Nephron progenitor cell (in vitro differentiated cells): Measurements from ENCODE around the gene ZDHHC14.

Experiments
- DNase-seq: peaks from one replicate; pipeline ENCODE4 v3.0.0; 2021
- H3K27ac Mint-ChIP-seq: 2 replicates; pipeline ENCODE4 v1.8.0; 2021; ENCODE audit warnings: mild to moderate bottlenecking, moderate library complexity, mixed read lengths
- H3K27me3 Mint-ChIP-seq: 2 replicates; pipeline ENCODE4 v1.8.0; 2021; ENCODE audit warnings: mild to moderate bottlenecking, low read depth, mixed read lengths; ENCODE audit not compliant: poor library complexity
- H3K36me3 Mint-ChIP-seq: 2 replicates; pipeline ENCODE4 v1.8.0; 2021; ENCODE audit warnings: low read depth, mixed read lengths
- H3K4me1 Mint-ChIP-seq: 2 replicates; pipeline ENCODE4 v1.8.0; 2021; ENCODE audit warnings: mixed read lengths
- H3K4me3 Mint-ChIP-seq: 2 replicates; pipeline ENCODE4 v1.8.0; 2021; ENCODE audit warnings: mild to moderate bottlenecking, moderate library complexity, mixed read lengths
- H3K9me3 Mint-ChIP-seq: 2 replicates; pipeline ENCODE4 v1.8.0; 2021; ENCODE audit warnings: mild to moderate bottlenecking, moderate library complexity, mixed read lengths
- TF ChIP-seq, protein P1 (sequence below): fragments of 200-600 bp; sonication (generic); IDR thresholded peaks from 2 replicates; pipeline ENCODE4 v1.5.0; 2021; ENCODE audit warnings: antibody characterized with exemption

Gene ZDHHC14

DNA sequence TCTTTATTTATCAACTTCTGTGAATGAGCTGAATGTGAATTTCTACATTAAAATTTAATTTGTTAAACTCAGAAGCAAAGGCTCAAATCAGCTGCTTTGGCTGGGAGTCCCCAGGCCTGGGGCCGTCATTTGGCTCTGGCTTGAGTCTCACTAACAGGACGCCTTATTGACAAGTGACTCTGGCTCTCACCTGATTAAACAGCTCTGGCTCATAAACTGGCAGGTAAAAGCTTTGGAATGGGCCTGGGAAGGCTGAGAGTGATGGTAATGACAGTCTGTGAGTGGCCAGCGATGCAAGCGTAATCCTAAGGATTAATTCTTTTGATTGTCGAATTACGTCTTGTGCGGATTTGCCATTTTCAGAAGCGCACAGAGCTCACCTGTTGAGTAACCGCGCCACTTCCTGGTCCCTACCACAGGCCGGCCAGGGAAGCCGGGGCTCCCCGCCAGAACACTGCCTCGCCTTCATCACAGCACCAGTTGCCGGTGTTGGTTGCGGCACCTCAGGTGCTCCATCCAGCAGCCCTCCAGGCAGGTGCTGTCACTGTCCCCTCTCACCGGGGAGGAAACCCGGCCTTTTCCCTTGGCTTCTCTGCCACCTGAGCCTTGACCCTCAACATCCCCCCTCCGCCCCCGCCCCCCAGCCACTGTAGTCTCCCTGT lies 110.7 kb downstream of the ZDHHC14 start:
- TF ChIP-seq, protein P1, sequence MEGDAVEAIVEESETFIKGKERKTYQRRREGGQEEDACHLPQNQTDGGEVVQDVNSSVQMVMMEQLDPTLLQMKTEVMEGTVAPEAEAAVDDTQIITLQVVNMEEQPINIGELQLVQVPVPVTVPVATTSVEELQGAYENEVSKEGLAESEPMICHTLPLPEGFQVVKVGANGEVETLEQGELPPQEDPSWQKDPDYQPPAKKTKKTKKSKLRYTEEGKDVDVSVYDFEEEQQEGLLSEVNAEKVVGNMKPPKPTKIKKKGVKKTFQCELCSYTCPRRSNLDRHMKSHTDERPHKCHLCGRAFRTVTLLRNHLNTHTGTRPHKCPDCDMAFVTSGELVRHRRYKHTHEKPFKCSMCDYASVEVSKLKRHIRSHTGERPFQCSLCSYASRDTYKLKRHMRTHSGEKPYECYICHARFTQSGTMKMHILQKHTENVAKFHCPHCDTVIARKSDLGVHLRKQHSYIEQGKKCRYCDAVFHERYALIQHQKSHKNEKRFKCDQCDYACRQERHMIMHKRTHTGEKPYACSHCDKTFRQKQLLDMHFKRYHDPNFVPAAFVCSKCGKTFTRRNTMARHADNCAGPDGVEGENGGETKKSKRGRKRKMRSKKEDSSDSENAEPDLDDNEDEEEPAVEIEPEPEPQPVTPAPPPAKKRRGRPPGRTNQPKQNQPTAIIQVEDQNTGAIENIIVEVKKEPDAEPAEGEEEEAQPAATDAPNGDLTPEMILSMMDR: no peak
- Mint-ChIP-seq H3K27me3 (peaks cover 7% of the 10 kb centered on the region), H3K9me3 (peaks cover 4% of the 10 kb centered on the region), H3K27ac (no peak overlapping the region), H3K4me1 (peaks cover 13% of the 10 kb centered on the region), H3K4me3 (no peak overlapping the region), H3K36me3 (no peaks in the 10 kb centered on the region)
- DNase-seq: no peak

DNA sequence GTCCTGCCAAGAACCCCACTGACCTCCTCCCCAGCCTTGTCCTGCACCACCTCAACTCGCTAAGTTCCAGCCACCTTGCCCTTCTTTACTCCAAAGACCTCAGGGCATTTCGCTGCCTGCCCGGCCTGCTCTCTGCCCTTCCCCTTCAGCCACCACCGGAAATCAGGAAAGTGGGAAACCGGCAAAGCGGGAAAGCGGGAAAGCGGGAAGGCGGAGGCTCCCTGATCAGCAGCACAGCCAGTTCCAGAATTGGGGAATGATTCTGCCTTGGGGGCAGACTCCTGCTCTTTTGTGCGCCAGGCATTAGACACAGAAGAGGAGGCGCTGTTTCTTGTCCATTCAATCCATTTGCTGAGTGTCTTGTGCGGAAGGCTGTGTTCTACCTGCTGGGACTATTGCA lies 111.3 kb downstream of the ZDHHC14 start:
- H3K36me3 Mint-ChIP-seq: no peaks in the 10 kb centered on the region
- H3K9me3 Mint-ChIP-seq: peaks cover 7% of the 10 kb centered on the region
- H3K4me1 Mint-ChIP-seq: peaks cover 13% of the 10 kb centered on the region
- no peak for DNase-seq
- H3K4me3 Mint-ChIP-seq: no peak overlapping the region
- H3K27ac Mint-ChIP-seq: no peak overlapping the region
- TF ChIP-seq, protein P1: no peak
- peaks cover 7% of the 10 kb centered on the region for H3K27me3 Mint-ChIP-seq

DNA sequence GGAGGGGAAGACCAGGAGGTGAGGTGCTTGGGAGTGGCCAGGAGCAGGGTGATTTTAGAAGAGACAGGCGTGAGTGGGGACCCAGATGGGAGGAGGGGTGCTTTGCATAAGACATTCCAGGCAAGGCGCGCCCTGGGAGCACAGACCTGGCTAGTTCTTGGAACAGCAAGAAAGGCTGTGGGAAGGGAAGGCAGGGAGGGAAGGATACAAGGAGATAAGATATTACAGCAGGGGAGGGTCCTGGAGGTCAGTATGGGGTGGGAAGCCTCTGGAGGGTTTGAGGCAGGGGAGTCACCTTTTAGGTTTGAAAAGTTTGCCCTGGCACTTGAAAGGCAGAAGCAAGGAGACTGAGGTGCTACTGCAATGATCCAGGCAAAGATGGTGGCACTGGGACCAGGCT lies 111.8 kb downstream of the ZDHHC14 start:
- Mint-ChIP-seq H3K4me1 (peaks cover 13% of the 10 kb centered on the region), H3K27me3 (peaks cover 7% of the 10 kb centered on the region), H3K27ac (no peak overlapping the region), H3K36me3 (no peaks in the 10 kb centered on the region), H3K9me3 (peaks cover 7% of the 10 kb centered on the region), H3K4me3 (no peak overlapping the region)
- DNase-seq: no peak
- TF ChIP-seq, protein P1: no peak

DNA sequence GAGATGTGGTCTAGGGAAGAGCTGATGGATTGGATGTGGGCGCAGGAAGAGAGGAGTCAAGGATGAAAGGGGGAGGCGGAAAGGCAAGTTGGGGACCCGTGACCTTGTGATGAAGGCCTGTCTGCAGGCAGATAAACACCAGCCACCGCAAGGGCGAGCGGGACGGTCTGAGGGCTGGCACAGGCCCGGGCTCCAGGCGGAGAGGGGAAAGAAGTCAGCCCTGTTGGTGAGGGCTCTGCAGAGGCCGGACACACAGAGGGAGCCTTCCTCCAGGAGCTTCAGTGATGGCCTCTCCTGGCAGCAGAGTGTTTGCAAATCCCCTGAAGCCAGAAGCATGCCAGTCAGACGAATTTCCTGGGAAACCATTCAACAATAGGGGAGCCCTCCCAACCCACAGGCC lies 112.2 kb downstream of the ZDHHC14 start:
- TF ChIP-seq, protein P1: no peak
- H3K4me1 Mint-ChIP-seq: peaks cover 13% of the 10 kb centered on the region
- DNase-seq: no peak
- no peak overlapping the region for H3K27ac Mint-ChIP-seq
- H3K27me3 Mint-ChIP-seq: peaks cover 7% of the 10 kb centered on the region
- H3K9me3 Mint-ChIP-seq: peaks cover 7% of the 10 kb centered on the region
- no peak overlapping the region for H3K4me3 Mint-ChIP-seq
- no peaks in the 10 kb centered on the region for H3K36me3 Mint-ChIP-seq

DNA sequence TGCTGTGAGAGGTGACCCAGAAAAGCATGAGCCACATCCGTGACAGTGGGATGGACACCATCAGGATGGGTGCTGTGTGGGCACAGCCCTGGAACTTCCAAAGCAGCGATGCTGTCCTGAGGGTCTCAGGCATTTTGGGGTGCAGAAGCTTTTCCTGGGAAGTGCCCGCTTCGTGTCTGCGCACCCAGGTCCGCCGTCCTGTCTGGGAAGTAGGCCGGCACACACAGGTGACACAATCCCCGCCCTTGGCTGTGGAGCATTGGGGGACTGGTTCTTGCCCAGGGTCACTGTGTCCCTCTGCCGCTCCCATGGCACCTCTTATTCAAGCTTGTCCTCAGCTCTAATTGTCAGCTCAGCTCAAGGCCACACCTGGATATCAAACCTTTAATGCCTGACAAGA lies 112.6 kb downstream of the ZDHHC14 start:
- no peak overlapping the region for H3K4me3 Mint-ChIP-seq
- H3K9me3 Mint-ChIP-seq: peaks cover 7% of the 10 kb centered on the region
- TF ChIP-seq, protein P1: no peak
- no peak for DNase-seq
- no peaks in the 10 kb centered on the region for H3K36me3 Mint-ChIP-seq
- peaks cover 12% of the 10 kb centered on the region for H3K4me1 Mint-ChIP-seq
- peaks cover 7% of the 10 kb centered on the region for H3K27me3 Mint-ChIP-seq
- H3K27ac Mint-ChIP-seq: no peak overlapping the region

DNA sequence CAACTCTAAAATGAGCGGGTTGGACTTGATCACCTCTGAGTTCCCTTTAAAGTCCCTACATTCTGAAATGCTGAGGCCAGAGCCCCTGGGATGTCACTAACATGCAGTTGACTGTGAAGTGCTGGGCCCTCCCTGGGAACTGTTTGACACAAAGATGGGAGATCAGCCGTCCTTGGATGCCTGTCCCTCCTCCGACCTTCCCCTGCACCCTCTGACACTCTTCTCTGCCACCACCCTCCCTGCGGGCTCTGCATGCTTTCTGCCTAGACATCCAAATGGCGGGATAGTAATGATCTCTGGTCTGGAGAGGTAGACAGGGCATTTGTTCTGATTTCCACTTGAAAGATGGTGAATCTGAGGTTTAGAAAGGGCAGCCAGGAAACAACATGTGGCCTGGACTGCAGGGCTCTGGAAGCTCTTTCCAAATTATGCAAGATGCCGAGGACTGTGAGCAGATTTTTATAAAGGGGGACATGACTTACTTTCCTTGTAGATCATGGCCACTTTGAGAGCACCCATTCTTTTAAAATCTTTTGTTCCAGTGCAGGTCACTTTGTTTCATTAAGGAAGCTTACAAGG lies 113.2 kb downstream of the ZDHHC14 start:
- TF ChIP-seq, protein P1: no peak
- H3K9me3 Mint-ChIP-seq: peaks cover 7% of the 10 kb centered on the region
- H3K27me3 Mint-ChIP-seq: peaks cover 7% of the 10 kb centered on the region
- H3K36me3 Mint-ChIP-seq: no peaks in the 10 kb centered on the region
- H3K27ac Mint-ChIP-seq: no peak overlapping the region
- no peak for DNase-seq
- peaks cover 8% of the 10 kb centered on the region for H3K4me1 Mint-ChIP-seq
- no peak overlapping the region for H3K4me3 Mint-ChIP-seq
